Measurements from ENCODE around the gene ALX4.
A peak's percentile ranks its signal among the peaks of the same experiment; 100 is the strongest.

DNA sequence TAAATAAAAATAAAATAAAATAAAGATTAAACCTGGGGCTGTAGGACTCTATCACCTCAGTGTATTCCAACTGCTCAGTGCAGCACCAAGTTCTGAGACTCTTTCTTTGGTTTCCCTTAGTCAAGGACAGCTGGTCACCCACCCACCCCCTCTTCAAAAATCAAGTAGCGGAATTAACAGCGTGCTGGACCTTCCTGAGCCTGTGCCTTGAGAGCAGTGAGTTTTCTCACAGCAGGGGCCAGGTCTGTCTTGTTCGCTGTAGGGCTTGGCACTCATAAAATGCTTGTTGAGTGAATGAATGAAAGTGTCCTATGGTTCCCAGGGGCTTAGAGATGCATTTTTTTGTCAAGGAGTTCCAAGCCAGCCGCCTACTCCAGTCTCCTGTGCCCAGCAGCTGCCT lies 2.9 kb upstream of the ALX4 start:
- no peak for TF ChIP-seq CTCF (conservative IDR thresholded peaks at IDR 0.05 in 1 of 2, IDR thresholded peaks at IDR 0.05 in 1 of 2; ENCODE audit: low read depth in 1 of 2, low read length in 2 of 2)
- peak; percentile 40 for TF ChIP-seq EZH2 (IDR thresholded peaks at IDR 0.05; ENCODE audit: low read length, missing control alignments)
